Mesenteric fat pad (tissue), 1 donor: ENCODE results near the gene DHODH. TPM values are rescaled to one million over a fixed set of nuclear protein-coding genes. Genes with fewer than 3 reads are reported as not detected.
"Not testable (repeated sequence)": the region's sequence is repeated elsewhere in the genome, so short reads cannot be mapped to it uniquely, and the experiment has no call there.

Experiments
- DNase-seq: peaks from one replicate; pipeline ENCODE4 v3.0.0-alpha.2; 2020; ENCODE audit warnings: low spot score
- long read RNA-seq: library from polyadenylated mRNA; unstranded; transcript quantifications from one replicate; pipeline ENCODE4 v2.0.0, GENCODE V29; 2020
- total RNA-seq: library from RNA; stranded (reverse); fragmentation: NEBNext Ultra II Directional; extraction: Animal tissue kit (Norgen Biotek cat#: 25700); gene quantifications from one replicate; pipeline ENCODE4 v1.2.1, GENCODE V29; 2021
- donor health status: DM: yes; HTN: yes; CAD: no.

The DHODH gene
- 8.4 TPM for total RNA-seq
- long read RNA-seq, transcript DHODH-201 (9 exons, 2,426 nt), result major isoform, 55 of 73 reads
- long read RNA-seq, partial matches to known transcripts, result 5 of 73 reads
- long read RNA-seq, other reads (novel, unspliced or antisense), result 13 of 73 reads

DNA sequence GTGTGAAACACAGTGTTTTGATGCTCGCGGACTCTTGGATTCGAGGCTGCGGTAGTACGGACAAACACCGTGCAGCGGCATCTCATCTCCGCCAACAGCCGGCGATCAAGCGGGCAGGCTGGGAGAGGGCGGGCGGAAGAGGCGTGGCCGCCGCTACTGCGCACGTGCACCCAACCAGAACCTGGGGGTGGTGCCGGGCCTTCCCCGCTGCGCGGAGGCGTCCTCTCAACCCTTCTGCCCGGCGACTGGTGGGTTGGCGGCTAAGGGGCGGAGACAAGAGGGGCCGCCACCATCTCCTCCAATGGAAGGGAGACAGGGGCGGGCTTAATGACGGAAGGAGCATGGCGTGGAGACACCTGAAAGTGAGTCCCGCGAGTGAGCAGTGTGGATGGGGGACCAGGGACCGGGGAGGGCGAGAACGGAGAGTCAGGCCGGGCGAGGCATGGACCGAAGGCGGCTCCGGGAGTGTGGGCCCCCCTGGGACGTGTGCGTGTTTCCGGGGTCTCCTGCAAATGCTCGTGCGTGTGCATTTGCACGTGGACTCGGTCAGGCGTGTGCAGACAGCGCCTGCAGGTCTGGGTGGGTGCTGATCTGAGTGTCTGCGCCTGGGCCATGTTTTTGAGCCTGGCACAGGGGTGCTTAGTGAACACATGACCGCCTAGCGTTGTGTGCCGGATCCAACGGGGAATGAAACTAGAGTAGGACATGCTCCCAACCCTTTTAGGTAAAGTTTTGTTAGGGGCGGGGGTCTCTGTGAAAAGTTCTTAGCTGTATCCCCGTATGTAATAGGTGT is at the start of gene DHODH:
Gene DHODH, plus strand, starts transcription at position 321 of the 793 bp plus-strand sequence. Its CDS starts 21 bp downstream, at position 342.
- peak; percentile 99 for DNase-seq

GRCh38 chr16:71961066-71962039 is 47.2 kb upstream of the DHODH start:
- DNase-seq, result peak; percentile 93

DNA sequence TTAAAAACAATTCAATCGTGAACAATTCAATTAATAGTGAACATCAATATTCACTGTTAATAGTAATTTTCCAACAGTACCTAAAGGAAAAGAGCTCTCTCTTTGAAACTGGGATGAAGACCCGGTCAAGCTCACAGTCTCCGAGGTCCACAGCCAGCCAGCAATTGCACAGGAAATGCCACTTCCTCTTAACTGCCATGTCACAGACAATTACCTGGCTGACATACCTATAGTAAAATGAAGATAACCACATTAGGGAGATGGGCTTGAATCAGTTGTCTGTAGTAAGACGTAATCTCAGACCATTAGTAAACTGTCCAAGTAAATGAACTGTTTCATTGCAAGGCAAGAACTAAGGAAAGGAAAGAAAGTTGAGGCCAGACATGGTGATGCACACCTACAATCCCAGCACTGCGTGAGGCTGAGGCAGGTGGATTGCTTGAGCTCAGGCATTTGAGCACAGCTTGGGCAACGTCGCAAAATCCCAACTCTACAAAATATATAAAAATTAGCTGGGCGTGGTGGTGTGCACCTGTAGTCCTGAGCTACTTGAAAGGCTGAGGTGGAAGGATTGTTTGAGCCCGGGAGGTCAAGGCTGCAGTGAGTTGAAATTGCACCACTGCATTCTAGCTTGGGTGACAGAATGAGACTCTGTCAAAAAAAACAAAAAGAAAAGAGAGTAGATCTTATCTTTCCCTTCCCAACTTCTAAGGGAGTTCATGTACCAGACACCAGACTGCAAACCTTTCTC is 45.2 kb upstream of the DHODH start:
- DNase-seq, result no peak

DNA sequence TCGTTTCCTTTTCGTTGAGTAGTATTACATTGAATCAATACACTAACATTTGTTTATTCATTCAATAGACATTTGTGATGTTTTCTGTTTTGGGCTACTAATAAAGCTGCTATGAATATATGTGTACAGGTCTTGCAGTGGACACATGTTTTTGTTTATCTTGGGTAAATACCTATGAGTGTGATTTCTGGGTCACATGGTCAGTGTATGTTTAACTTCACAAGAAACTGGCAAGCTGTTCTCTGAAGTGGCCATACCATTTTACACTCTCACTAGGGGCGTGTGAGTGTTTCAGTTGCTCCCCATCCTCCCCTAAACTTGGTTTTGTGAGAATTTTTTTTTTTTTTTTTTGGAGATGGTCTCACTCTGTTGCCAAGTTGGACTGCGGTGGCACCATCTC is 43.3 kb upstream of the DHODH start:
- DNase-seq, result no peak

GRCh38 chr16:71966932-71967331 is 41.6 kb upstream of the DHODH start:
- DNase-seq, result no peak

GRCh38 chr16:71969353-71969752 is 39.2 kb upstream of the DHODH start:
- no peak for DNase-seq

DNA sequence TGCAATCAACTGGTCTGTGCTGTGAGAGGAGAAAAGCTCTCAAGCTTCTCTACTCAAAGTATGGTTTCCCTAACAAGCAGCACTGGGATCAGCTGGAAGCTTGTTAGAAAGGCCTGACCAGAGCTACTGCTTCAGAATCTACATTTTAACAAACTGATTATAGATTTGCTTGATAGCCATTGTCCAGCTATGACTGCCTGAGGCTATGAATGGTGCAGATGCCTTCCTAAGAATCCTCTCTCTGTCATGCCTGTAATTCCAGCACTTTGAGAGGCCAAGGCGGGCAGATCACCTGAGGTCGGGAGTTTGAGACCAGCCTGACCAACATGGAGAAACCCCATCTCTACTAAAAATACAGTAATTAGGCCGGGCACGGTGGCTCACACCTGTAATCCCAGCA is 37.0 kb upstream of the DHODH start:
- DNase-seq, result no peak

DNA sequence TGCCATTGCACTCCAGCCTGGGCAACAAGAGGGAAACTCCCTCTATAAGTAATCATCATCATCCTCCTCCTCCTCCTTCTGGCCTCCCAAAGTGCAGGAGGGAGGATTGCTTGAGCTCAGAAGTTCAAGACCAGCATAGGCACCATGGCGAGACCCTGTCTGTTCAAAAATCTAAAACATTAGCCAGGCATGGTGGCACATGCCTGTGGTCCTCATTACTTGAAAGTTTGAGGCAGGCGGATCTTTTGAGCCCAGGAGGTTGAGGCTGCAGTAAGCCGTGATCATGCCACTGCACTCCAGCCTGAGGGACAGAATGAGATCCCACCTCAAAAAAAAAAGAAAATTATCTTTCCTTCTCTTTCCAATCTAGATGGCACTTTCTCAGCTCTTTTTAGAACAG is 36.2 kb upstream of the DHODH start:
- DNase-seq, result no peak

- DNase-seq, result no peak
Measured at GRCh38 chr16:71973001-71973400, 35.5 kb upstream of the DHODH start.

DNA sequence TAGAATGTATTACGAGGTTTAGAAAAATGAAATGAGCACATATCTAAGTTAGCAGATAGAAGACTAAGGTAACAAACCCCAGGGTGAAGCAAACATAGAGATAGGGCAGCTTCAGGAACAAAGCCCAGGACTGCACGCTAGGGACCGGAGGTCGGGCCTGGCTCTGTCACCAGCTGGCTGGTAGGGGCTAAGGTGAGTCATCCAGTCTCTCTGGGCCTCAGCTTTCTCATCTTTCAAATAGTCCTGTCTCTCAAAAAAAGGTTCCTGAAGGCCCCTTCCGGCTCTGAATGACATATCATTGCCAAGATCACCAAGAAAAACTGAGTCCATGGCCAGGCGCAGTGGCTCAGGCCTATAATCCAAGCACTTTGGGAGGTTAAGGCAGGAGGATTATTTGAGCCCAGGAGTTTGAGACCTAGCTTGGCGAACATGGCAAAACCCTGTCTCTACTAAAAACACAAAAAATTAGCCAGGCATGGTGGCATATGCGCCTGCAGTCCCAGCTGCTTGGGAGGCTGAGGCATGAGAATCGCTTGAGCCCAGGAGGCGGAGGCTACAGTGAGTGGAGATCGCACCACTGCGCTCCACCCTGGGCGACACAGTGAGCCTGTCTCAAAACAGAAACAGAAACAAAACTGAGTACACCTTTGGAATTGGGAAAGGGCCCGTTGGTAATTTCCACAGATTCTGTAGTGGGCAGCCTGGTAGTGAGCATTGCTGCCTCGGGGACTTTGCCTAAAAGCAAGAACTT is 34.3 kb upstream of the DHODH start:
- DNase-seq, result no peak

- DNase-seq, result no peak
Measured at GRCh38 chr16:71985262-71985974, 23.1 kb upstream of the DHODH start.

DNA sequence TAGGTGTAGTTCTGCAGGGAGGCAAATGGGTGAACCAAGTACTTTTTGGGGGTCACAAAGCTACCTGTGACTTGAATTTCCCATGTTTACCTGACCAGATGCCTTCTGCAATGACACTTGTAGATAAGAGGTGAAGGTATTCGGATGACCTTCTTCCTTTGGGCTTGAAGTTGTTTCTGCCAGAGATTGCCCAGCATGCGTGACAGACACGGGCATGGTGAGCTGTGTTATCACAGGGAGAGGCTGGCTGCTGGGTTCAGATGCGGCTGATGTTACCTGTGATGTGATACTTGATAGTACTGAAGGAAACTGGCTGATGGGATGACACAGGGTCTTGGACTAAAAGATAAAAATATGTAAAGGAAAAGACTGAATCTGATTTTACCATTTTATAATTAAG is 22.4 kb upstream of the DHODH start:
- DNase-seq, result no peak

DNA sequence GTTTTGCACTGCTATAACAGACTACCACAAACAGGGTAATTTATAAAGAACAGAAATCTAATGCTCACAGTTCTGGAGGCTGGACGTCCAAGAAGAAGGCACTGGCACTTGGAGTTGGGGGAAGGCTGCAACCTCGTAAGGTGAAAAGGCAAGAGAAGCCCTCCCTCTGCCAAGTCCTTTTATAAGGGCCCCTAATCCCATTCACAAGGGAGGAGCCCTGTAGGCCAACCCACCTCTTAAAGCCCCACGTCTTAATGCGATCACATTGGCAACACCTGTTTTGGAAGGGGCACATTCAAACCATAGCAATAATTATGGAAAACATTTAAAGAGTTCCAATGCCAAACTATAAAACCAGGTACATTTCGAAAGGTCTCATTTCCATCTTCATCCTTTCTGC is 13.5 kb upstream of the DHODH start:
- no peak for DNase-seq

- not testable (repeated sequence) for DNase-seq
Measured at GRCh38 chr16:71997578-71997977, 11.0 kb upstream of the DHODH start.

DNA sequence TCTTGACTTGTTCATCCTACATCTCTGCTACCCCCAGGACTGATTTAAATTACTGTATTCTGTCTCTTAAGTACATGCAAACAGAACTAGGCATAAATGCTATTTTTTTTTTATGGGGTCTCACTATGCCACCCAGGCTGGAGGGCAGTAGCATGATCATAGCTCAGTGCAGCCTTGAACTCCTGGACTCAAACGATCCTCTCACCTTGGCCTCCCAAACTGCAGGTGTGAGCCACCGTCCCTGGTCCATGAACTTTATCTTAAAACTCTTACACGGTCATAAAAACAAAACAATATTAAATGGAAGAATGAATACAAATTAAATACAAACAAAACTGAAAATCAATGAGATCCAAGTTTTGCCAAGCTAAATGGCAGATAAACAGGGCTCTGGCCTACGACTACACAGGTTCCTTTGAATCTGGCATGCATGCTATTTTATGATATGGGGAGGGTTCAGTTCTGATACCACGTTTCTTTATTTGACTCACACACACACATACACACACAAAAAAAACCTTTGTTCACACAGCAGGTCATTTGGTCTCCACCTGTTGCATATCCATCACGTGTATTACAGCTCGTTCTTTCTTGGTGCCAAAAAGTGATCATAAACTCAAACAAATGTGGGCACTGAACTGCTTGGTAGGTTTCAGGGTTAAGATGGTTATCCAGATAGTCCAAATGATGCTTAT is 7.2 kb upstream of the DHODH start:
- DNase-seq, result no peak

GRCh38 chr16:72002619-72003018 is 5.9 kb upstream of the DHODH start:
- DNase-seq, result no peak

- DNase-seq, result not testable (repeated sequence)
Measured at GRCh38 chr16:72008065-72008423, 500 bp upstream of the DHODH start.

DNA sequence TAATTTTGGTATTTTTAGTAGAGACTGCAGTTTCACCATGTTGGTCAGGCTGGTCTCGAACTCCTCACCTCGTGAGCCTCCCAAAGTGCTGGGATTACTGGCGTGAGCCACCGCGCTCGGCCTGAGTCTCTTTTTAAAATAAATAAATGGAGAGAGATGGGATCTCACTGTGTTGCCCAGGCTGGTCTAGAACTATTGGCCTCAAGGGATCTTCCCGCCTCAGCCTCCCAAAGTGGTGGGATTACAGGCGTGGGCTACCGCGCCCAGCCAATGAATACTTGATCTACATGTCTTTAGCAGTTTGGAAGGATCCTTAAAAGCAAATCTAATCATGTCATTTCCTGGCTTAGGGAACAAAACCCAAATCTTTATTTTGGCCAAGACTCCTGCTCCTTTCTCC is 1.2 kb downstream of the DHODH start:
- no peak for DNase-seq

GRCh38 chr16:72012607-72013006 is 4.1 kb downstream of the DHODH start:
- no peak for DNase-seq
